ENCODE data around the gene WDFY2. TPM values are rescaled to one million over a fixed set of nuclear protein-coding genes. Genes with fewer than 3 reads are reported as not detected.

WDFY2 gene
- total RNA-seq, 1 experiment from 2014 or later: 45.5 TPM

DNA sequence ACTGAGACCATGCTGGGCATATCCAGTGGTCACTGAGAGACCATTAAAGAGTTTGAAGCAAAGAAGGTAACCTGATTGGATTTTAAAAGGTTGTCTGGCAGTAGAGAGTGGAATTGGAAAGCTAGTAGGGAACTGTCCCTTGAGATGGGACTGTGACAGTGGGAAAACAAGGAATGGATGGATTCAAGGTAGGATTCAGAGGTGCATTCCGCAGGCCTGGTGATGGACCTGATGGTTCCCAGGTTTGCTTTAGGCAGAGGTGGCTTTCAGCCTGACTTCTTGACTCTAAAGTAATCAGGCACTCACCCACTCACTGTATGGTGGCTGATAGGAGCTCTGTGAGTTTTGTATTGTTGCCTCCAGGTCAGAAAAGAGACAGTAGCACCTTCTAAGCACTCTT, 146.7 kb downstream of the WDFY2 start:
- DNase-seq (ENCODE audit: low spot score): no peak
- CTCF ChIA-PET: no interaction called here
- H3K4me1 ChIP-seq (ENCODE audit: insufficient read depth, low read length, poor library complexity, severe bottlenecking): peaks cover 71% of the 10 kb centered on the region

DNA sequence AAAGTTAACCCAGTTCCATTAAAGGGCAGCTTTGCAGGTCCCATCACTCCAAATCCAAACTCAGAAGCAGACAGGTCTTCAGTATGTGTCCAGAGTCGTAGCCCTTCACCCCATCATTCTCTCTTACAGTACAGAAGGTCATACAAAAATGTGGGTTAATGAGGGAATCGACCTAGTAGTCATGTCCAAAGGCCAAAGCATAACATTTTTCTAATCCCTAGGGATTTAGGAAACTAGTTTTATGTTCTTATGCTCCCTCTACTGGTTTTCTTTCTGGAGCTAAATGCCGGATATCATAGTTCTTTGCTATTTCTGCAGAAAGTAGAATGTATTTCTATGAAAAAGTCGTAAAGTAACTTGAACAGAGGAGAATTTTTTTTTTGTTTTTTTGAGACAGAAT, 147.5 kb downstream of the WDFY2 start:
- ChIA-PET POLR2A (ENCODE audit: low non-redundant PET) (interaction anchor here (1.2 kb wide), 1 partner anchor 279 kb away, joined by 5 read pairs; the partner anchor contains the start of gene INTS6), CTCF (interaction anchor here (0.8 kb wide), 1 partner anchor 287 kb away, joined by 3 read pairs; no protein-coding TSS in a partner anchor)
- intact Hi-C loops (cut with micrococcal nuclease; ENCODE audit: unreplicated experiment): loop anchor here (5.0 kb wide), 2 partner anchors 139 to 279 kb away; partner anchors contain the start of gene INTS6
- DNase-seq (ENCODE audit: low spot score): peak; percentile 55
- no peak overlapping the region for H3K4me3 ChIP-seq (ENCODE audit: low read depth, low read length, poor library complexity, severe bottlenecking)
- TF ChIP-seq, protein P1, sequence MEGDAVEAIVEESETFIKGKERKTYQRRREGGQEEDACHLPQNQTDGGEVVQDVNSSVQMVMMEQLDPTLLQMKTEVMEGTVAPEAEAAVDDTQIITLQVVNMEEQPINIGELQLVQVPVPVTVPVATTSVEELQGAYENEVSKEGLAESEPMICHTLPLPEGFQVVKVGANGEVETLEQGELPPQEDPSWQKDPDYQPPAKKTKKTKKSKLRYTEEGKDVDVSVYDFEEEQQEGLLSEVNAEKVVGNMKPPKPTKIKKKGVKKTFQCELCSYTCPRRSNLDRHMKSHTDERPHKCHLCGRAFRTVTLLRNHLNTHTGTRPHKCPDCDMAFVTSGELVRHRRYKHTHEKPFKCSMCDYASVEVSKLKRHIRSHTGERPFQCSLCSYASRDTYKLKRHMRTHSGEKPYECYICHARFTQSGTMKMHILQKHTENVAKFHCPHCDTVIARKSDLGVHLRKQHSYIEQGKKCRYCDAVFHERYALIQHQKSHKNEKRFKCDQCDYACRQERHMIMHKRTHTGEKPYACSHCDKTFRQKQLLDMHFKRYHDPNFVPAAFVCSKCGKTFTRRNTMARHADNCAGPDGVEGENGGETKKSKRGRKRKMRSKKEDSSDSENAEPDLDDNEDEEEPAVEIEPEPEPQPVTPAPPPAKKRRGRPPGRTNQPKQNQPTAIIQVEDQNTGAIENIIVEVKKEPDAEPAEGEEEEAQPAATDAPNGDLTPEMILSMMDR (conservative IDR thresholded peaks at IDR 0.05; ENCODE audit: low read depth, low read length): peak; percentile 56
- TF ChIP-seq EZH2 (IDR thresholded peaks at IDR 0.05; ENCODE audit: borderline replicate concordance, low read depth, low read length, poor library complexity, severe bottlenecking): no peak
- H3K9me3 ChIP-seq (ENCODE audit: low read depth, low read length, poor library complexity, severe bottlenecking): no peaks in the 10 kb centered on the region
- peaks cover 63% of the 10 kb centered on the region for H3K4me1 ChIP-seq (ENCODE audit: insufficient read depth, low read length, poor library complexity, severe bottlenecking)
- no peaks in the 10 kb centered on the region for H3K27me3 ChIP-seq (replicated peaks; ENCODE audit: insufficient read depth, low read depth, low read length, poor library complexity)
- no TSS peak for BruUV-seq (replicated peaks)
- peak overlapping the region; percentile 41 for H3K27ac ChIP-seq (ENCODE audit: low read depth, low read length, poor library complexity, severe bottlenecking)
- peaks cover 7% of the 10 kb centered on the region for H3K36me3 ChIP-seq (ENCODE audit: insufficient read depth, low read length, poor library complexity, severe bottlenecking)

More for the DNA sequence above, 146.7 kb downstream of the WDFY2 start:
- Histone ChIP-seq H3K36me3 (ENCODE audit: insufficient read depth, low read length, poor library complexity, severe bottlenecking) (peaks cover 7% of the 10 kb centered on the region), H3K9me3 (ENCODE audit: low read depth, low read length, poor library complexity, severe bottlenecking) (no peaks in the 10 kb centered on the region), H3K27ac (ENCODE audit: low read depth, low read length, poor library complexity, severe bottlenecking) (peak overlapping the region; percentile 41), H3K27me3 (replicated peaks; ENCODE audit: insufficient read depth, low read depth, low read length, poor library complexity) (no peaks in the 10 kb centered on the region), H3K4me3 (ENCODE audit: low read depth, low read length, poor library complexity, severe bottlenecking) (no peak overlapping the region)
- intact Hi-C loops (cut with micrococcal nuclease; ENCODE audit: unreplicated experiment): loop anchor here (5.0 kb wide), 2 partner anchors 139 to 279 kb away; partner anchors contain the start of gene INTS6
- no TSS peak for BruUV-seq (replicated peaks)
- POLR2A ChIA-PET (ENCODE audit: low non-redundant PET): interaction anchor here (1.2 kb wide), 1 partner anchor 278 kb away, joined by 5 read pairs; the partner anchor contains the start of gene INTS6
- no peak for TF ChIP-seq EZH2 (IDR thresholded peaks at IDR 0.05; ENCODE audit: borderline replicate concordance, low read depth, low read length, poor library complexity, severe bottlenecking)
- TF ChIP-seq, protein P1 (conservative IDR thresholded peaks at IDR 0.05; ENCODE audit: low read depth, low read length): no peak

GRCh38 chr13:51733374-51734298, 149.4 kb downstream of the WDFY2 start:
- Histone ChIP-seq H3K27ac (ENCODE audit: low read depth, low read length, poor library complexity, severe bottlenecking) (peak overlapping the region; percentile 26), H3K9me3 (ENCODE audit: low read depth, low read length, poor library complexity, severe bottlenecking) (no peaks in the 10 kb centered on the region), H3K4me1 (ENCODE audit: insufficient read depth, low read length, poor library complexity, severe bottlenecking) (peaks cover 55% of the 10 kb centered on the region), H3K27me3 (replicated peaks; ENCODE audit: insufficient read depth, low read depth, low read length, poor library complexity) (no peaks in the 10 kb centered on the region), H3K36me3 (ENCODE audit: insufficient read depth, low read length, poor library complexity, severe bottlenecking) (no peaks in the 10 kb centered on the region), H3K4me3 (ENCODE audit: low read depth, low read length, poor library complexity, severe bottlenecking) (no peak overlapping the region)
- ChIA-PET CTCF (interaction anchor here (1.0 kb wide), 1 partner anchor 9 kb away, joined by 3 read pairs; no protein-coding TSS in a partner anchor), POLR2A (ENCODE audit: low non-redundant PET) (no interaction called here)
- peak; percentile 63 for DNase-seq (ENCODE audit: low spot score)
- TF ChIP-seq EZH2 (IDR thresholded peaks at IDR 0.05; ENCODE audit: borderline replicate concordance, low read depth, low read length, poor library complexity, severe bottlenecking): no peak
- TF ChIP-seq, protein P1 (conservative IDR thresholded peaks at IDR 0.05; ENCODE audit: low read depth, low read length): no peak
- intact Hi-C loops (cut with micrococcal nuclease; ENCODE audit: unreplicated experiment): loop anchor here (5.0 kb wide), 2 partner anchors 141 to 281 kb away; partner anchors contain the start of gene INTS6
- BruUV-seq (replicated peaks): no TSS peak
